CD4-positive, alpha-beta T cell treated with Interleukin-12 subunit alpha and Interleukin-12 subunit beta, for 1 hour (primary cell): ENCODE data around the gene TECPR2.
"Not testable (repeated sequence)": the region's sequence is repeated elsewhere in the genome, so short reads cannot be mapped to it uniquely, and the experiment has no call there.

Source experiments
- DNase-seq: peaks from one replicate; pipeline ENCODE4 v3.0.0-alpha.2; 2020

Gene TECPR2

DNA sequence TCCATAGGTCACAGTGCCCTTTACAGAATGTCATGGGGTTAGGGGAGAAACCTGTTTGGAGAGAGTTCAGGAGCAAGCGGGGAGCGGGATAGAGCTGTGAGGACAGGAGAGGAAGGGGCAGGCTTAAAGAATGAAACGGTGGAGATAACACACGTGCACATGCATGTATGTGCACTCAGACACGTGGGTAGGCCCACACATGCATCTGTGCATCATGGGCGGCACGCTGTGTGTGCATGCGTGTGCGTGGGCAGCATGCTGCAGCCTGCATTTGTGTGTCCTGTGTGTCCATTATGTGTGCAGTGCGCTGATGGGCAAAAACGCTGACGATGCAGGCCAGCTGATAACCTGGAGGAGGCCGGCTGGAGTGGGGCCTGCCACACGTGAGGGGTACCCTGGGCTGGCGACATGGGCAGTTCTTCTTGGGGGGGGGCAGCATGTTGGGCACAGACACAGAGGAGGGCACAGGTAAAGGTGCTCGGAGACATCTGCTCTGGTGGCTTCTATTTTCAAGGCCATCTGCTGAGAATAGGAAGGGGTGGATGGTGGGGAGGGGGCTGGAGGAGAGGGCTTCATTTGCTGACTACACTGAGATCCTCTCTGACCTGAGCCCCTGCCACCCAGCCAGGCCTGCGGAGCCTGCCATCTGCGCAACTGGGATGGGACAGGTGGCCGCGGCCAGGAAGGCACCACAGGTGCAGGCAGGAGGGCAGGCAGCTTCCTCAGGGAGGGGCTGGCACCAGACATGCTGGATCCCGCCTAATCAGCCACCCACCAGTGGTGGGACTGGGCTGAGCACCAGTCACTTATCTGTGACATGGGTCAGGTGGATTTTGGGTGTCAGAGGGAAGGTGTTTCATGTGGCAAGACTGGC, 151.4 kb downstream of the TECPR2 start:
- DNase-seq, result no peak

- no peak for DNase-seq
Observed at GRCh38 chr14:102514987-102515733, 152.4 kb downstream of the TECPR2 start.

- DNase-seq, result peak; percentile 65
Observed at GRCh38 chr14:102516531-102517391, 154.0 kb downstream of the TECPR2 start.

- no peak for DNase-seq
Observed at GRCh38 chr14:102517392-102518062, 154.8 kb downstream of the TECPR2 start.

- DNase-seq, result no peak
Observed at GRCh38 chr14:102518063-102518648, 155.4 kb downstream of the TECPR2 start.

- DNase-seq, result not testable (repeated sequence)
Observed at GRCh38 chr14:102519709-102520108, 157.0 kb downstream of the TECPR2 start.

- no peak for DNase-seq
Observed at GRCh38 chr14:102523200-102523568, 160.4 kb downstream of the TECPR2 start.

GRCh38 chr14:102523569-102524450, 161.1 kb downstream of the TECPR2 start:
- no peak for DNase-seq

- DNase-seq, result peak; percentile 93
Observed at GRCh38 chr14:102524451-102525218, 161.9 kb downstream of the TECPR2 start.

GRCh38 chr14:102525219-102525928, 162.6 kb downstream of the TECPR2 start:
- DNase-seq, result peak; percentile 54

GRCh38 chr14:102525929-102526497, 163.3 kb downstream of the TECPR2 start:
- no peak for DNase-seq

DNA sequence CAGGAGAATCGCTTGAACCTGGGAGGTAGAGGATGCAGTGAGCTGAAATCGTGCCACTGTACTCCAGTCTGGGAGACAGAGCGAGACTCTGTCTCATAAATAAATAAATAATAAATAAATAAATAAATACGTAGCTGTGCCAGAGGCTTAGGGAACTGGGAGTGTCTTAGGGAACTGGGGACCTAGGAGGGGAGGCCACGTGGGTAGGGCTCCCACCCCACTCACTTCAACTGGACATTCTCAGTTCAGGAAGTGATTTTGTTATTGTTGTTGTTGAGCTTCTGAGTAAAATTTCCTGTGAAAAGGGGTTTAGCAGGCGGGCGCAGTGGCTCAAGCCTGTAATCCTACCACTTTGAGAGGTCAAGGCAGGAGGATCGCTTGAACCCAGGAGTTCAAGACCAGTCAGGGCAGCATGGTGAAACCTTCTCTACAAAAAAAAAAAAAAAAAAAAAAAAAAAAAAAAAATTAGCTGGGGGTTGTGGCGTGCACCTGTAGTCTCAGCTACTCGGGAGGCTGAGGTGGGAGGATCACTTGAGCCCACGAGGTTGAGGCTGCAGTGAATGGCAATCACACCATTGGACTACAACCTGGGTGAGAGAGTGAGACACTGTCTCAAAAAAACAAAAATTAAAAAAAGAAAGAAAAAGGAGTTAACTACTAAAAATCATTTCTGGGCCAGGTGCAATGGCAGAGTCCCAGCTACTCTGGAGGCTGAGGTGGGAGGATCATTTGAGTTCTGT, 165.9 kb downstream of the TECPR2 start:
- no peak for DNase-seq

DNA sequence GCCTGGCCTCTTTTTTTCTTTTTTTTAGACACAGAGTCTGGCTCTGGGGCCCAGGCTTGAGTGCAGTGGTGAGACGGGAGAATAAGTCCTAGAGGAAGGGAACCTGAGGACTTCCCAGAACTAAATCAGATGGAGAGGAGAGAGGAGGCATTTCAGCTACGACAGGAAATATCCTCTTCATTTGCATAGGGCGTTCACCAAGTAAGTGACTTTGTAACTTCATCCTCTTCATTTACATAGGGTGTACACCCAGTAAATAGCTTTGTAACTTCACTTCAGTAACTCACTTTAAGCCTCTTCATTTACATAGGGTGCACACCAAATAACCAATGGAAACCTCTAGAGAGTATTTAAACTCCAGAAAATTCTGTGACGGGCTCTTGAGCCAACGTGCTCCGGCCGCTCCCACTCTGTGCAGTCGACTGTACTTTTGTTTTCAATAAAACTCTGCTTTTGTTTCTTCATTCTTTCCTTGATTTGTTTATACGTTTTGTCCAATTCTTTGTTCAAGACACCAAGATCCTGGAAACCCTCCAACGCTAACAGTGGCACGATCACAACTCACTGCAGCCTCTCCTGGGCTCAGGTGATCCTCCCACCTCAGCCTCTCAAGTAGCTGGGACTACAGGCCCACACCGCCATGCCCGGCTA, 168.2 kb downstream of the TECPR2 start:
- no peak for DNase-seq

GRCh38 chr14:102532204-102532658, 169.5 kb downstream of the TECPR2 start:
- DNase-seq, result no peak

- no peak for DNase-seq
Observed at GRCh38 chr14:102537981-102538601, 175.3 kb downstream of the TECPR2 start.

- DNase-seq, result no peak
Observed at GRCh38 chr14:102538602-102539543, 176.1 kb downstream of the TECPR2 start.
